H54 (cell line): ENCODE data around the gene ITLN2.
"Not testable (repeated sequence)": the region's sequence is repeated elsewhere in the genome, so short reads cannot be mapped to it uniquely, and the experiment has no call there.

ENCODE experiments used
- DNase-seq: peaks from one replicate; pipeline ENCODE4 v3.0.0; 2011; ENCODE audit warnings: low spot score, mixed read lengths; ENCODE audit not compliant: insufficient read length
- FAIRE-seq: peaks from 3 replicates; lab custom pipeline; 2011; peaks lifted over from hg19 to GRCh38; lab: Jason Lieb, UNC
- POLR2A ChIP-seq: IDR thresholded peaks from 2 replicates; pipeline ENCODE4 v1.6.1; 2011; ENCODE audit warnings: low read depth, mild to moderate bottlenecking, low read length

Gene ITLN2

GRCh38 chr1:160945079-160945478, 9.5 kb downstream of the ITLN2 start:
- no peak for FAIRE-seq
- DNase-seq, result no peak
- TF ChIP-seq POLR2A, result no peak

GRCh38 chr1:160942926-160943325, 11.7 kb downstream of the ITLN2 start:
- DNase-seq (no peak), FAIRE-seq (no peak)

DNA sequence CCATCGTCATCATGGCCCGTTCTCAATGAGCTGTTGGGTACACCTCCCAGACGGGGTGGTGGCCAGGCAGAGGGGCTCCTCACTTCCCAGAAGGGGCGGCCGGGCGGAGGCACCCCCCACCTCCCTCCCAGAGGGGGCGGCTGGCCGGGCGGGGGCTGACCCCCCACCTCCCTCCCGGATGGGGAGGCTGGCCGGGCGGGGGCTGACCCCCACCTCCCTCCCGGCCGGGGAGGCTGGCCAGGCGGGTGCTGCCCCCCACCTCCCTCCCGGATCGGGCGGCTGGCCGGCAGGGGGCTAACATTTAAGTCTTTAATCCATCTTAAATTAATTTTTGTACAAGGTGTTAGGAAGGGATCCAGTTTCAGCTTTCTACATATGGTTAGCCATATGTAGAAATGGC, 17.9 kb downstream of the ITLN2 start:
- not testable (repeated sequence) for FAIRE-seq, DNase-seq

More at GRCh38 chr1:160942926-160943325, 11.7 kb downstream of the ITLN2 start:
- no peak for TF ChIP-seq POLR2A

GRCh38 chr1:160935527-160936258, 18.9 kb downstream of the ITLN2 start:
- DNase-seq, result no peak
- TF ChIP-seq POLR2A, result no peak
- no peak for FAIRE-seq

- not testable (repeated sequence) for FAIRE-seq, DNase-seq
Measured at GRCh38 chr1:160933305-160933704, 21.3 kb downstream of the ITLN2 start.

- no peak for TF ChIP-seq POLR2A
- DNase-seq (no peak), FAIRE-seq (no peak)
Measured at GRCh38 chr1:160925652-160926244, 28.9 kb downstream of the ITLN2 start.

DNA sequence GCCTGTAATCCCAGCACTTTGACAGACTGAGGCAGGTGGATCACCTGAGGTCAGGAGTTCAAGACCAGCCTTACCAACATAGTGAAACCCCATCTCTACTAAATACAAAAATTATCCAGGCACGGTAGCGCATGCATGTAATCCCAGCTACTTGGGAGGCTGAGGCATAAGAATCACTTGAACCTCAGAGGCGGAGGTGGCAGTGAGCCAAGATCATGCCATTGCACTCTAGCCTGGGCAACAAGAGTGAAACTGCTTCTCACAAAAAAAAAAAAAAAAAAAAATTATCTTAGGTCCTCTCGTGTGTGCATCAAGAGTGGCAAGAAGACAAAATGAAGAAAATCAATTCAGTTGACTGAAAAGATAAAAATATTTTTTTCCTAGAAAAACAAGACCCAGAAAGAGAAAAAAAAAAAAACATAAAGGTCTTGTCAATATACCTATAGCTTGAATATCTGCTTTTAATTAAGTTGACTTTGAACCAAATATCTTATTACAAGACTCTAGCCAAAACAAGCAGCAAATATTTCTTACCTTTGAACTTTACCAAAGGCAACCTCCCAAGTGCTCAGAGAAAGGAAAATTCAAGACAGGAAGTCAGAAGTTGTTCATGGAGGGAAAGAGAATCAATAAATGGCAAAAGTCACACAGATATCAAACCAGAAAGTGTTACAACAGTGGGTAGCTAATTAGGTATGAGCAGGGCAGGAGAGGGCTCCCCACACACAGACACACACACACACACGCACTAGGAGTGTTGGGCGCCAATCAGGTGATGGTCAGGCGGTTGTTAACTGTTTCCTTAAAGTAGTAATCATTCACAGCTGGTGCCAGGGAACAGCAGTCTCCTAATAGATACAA, 29.6 kb downstream of the ITLN2 start:
- DNase-seq (no peak), FAIRE-seq (no peak)
- TF ChIP-seq POLR2A, result no peak

DNA sequence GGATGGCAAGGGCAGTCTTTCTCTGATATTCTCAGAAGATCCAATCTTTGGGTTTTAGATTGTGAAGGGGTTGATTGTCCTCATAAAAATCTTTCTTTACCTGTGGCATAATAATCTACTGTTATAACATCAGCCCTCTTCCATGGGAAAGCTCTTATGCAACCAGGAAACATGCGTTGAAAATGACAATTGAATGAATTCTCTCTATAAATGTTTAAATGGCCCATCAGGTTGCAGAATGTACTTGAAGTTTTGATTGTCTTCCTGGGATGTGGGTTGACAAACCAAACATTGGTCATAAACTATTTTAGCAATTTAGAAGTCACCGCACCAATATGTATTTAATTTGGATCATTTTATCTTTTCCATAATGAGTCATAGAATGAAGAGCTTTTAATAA, 37.9 kb downstream of the ITLN2 start:
- FAIRE-seq (no peak), DNase-seq (no peak)
- no peak for TF ChIP-seq POLR2A

GRCh38 chr1:160913229-160913628, 41.4 kb downstream of the ITLN2 start:
- not testable (repeated sequence) for FAIRE-seq, DNase-seq

- no peak for TF ChIP-seq POLR2A
- DNase-seq (no peak), FAIRE-seq (no peak)
Measured at GRCh38 chr1:160911925-160912324, 42.7 kb downstream of the ITLN2 start.

DNA sequence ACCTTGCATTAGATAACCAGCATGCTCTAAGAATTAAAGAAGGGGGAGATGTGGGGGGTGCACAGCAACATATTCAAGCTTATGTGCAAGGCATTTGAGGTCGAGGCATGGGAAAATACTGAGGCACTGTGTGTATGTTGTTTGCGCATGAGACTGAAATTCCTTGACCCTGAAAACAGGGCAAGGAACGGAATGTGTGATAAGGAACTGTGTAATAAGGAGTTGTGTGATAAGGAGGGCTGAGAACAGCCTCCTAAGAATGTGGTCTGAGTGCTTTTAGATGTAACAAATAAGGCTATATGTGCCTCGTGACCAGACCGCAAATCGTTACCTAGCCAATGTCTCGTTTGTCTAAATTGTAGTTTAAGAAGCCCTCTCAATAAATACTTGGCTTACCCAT, 43.2 kb downstream of the ITLN2 start:
- TF ChIP-seq POLR2A, result no peak
- DNase-seq (no peak), FAIRE-seq (no peak)

DNA sequence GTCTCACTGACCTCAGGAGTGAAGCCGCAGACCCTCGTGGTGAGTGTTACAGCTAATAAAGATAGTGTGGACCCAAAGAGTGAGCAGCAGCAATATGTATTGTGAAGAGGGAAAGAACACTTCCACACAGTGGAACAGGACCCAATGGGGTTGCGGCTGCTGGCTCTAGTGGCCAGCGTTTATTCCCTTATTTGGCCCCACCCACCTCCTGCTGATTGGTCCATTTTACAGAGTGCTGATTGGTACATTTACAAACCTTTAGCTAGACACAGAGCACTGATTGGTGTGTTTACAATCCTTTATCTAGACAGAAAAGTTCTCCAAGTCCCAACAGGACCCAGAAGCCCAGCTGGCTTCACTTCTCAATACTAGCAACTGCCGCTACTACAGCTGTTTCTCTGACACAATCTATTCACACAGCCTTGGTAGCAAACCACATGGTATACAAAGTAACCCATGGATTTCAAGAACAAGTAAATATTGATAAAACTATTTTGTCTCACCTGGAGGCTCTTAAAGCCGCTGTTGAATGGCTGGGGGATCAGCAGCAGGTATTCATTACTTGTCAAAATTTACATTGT, 44.3 kb downstream of the ITLN2 start:
- TF ChIP-seq POLR2A, result no peak
- no peak for FAIRE-seq
- no peak for DNase-seq

- no peak for TF ChIP-seq POLR2A
- FAIRE-seq (no peak), DNase-seq (no peak)
Measured at GRCh38 chr1:160907976-160908375, 46.6 kb downstream of the ITLN2 start.

- FAIRE-seq (no peak), DNase-seq (no peak)
- TF ChIP-seq POLR2A, result no peak
Measured at GRCh38 chr1:160905617-160905989, 49.0 kb downstream of the ITLN2 start.
